HG02970 (cell line): Measurements from ENCODE around the gene SGMS1.
"Not testable (repeated sequence)": the region's sequence is repeated elsewhere in the genome, so short reads cannot be mapped to it uniquely, and the experiment has no call there.

Experiments used
- ATAC-seq: cut with Tn5 transposase; IDR thresholded peaks from one replicate; pipeline ENCODE4 v1.9.1; 2021; ENCODE audit warnings: mild to moderate bottlenecking, moderate library complexity, moderate number of reproducible peaks; ENCODE audit not compliant: unreplicated experiment, low FRiP score

Gene SGMS1

DNA sequence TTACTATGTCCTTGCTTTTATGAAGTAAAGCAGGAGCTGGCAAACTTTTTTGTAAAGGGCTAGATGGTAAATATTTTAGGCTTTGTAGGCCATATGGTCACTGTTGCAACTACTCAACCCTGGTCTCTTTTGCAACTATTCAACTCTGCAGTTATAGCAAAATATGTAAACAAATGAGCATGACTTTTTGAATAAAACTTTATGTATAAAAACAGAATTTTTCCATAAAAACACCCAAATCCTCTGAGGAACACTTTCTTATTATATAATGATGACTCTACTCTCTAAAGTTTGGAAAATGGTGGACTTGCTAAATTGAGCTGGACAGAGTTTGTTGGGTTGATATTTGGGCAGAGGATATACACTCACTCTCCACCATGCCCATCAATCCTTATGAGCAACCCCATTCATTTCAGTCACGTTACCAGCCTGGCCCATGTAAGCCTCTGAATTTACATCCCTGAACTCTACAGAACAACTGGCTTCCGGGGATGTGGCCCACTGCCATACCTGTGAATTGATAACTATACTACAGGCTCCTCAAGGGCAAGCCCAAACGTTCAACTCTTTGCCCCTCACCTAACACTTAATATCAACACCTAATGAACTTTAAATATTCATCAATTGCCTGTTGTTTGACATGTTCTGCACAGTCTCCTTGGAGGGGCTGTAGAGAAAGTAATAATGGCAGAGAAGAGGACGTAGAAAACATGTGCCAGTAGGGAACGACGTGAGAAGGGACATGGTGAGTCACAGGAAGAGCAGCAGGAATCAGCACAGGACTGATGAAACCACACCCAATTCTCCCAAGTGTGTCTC lies 37.6 kb downstream of the SGMS1 start:
- ATAC-seq = no peak

DNA sequence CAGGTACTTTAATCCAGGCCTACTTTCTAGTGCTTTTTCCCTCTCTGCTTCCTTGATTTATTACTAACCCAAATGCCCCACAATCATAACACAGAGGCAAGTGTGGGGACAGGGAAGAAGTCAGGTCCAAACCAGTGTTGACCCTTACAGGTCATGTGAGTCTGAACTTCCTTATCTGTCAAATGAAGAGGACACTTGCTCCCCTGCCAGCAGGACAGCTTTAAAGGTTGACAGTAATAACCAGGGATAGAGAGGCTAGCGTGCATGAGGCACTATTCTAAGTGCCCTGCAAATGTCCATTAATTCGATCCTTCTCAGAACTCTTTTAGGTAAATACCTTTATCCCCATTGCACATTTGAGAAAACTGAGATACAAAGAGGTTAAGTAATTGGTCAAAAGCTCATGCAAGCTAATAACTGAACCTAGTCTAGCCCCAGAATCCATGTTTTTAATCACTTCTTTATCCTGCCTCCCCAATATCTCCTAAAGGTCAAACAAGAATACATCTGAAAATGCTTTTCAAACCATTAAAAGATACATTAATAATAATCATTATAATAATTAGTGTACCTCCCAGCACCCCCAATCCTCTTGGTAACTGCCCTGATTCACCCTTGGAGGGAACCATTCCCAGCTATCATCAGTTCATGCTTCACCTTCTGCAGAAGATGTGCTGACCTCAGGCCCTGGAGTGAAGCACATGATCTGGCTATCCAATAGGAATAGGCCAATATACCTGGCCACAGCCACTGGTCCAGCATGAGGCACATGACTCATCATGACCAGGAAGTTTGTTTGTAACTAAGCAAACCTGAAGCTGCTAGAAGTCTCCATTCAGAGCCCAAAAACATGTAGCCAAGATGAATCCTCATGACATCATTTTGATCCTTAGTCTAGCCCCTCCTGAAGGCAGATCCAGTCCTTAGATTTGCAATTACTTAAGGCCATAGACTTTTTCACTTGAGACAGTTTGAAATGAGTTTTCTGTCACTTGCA lies 40.7 kb downstream of the SGMS1 start:
- no peak for ATAC-seq

- ATAC-seq = no peak
Observed at GRCh38 chr10:50582046-50582445, 41.7 kb downstream of the SGMS1 start.

DNA sequence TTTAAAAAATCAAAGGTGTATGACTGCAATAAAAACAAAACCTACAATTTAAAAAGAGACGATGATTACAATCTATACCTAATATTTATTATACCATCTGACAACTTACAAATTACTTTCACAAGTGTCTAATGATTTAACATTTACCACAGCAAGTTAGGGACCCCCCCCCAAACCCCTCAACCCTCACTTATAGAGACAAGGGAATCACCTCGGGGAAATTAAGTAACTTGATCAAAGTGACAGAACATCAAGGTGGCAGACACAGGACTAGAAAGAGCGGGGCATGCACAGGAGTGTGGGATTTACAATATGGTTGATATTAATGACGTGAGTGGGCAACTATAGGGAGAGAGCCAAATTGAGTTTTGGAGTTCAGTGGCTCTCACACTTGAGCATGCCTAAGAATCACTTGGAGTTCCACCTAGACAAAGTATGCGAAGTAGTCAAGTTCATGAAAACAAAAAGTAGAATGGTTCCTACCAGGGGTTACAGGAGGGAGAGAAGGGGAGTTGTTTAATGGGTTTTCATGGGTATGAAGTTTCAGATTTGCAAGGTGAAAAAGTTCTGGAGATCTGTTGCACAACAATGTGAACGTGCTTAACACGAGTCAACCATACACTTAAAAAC lies 43.4 kb downstream of the SGMS1 start:
- ATAC-seq = no peak

GRCh38 chr10:50579491-50580261 lies 44.1 kb downstream of the SGMS1 start:
- no peak for ATAC-seq

- no peak for ATAC-seq
Observed at GRCh38 chr10:50578949-50579348, 44.8 kb downstream of the SGMS1 start.

- ATAC-seq = no peak
Observed at GRCh38 chr10:50577681-50578350, 45.9 kb downstream of the SGMS1 start.

DNA sequence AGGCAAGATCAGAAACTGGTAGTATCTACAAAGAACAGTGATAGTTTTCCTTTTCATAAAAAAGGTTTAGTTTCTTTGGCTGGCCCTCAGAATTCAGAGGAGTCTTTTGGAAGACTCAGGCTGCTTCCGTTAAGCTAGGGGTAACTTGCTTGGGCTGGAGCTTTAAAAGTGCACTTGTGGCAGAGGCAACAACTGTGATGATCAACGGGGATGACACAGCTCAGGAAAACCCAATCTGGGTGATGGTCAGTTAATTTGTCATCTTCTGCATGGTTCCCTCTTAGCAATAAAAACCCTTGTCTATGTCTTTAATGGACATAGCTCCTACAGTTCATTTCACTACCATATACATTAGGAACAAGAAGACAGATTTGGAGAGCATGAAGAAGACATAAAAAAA lies 46.7 kb downstream of the SGMS1 start:
- no peak for ATAC-seq

GRCh38 chr10:50576245-50576815 lies 47.4 kb downstream of the SGMS1 start:
- ATAC-seq = no peak

DNA sequence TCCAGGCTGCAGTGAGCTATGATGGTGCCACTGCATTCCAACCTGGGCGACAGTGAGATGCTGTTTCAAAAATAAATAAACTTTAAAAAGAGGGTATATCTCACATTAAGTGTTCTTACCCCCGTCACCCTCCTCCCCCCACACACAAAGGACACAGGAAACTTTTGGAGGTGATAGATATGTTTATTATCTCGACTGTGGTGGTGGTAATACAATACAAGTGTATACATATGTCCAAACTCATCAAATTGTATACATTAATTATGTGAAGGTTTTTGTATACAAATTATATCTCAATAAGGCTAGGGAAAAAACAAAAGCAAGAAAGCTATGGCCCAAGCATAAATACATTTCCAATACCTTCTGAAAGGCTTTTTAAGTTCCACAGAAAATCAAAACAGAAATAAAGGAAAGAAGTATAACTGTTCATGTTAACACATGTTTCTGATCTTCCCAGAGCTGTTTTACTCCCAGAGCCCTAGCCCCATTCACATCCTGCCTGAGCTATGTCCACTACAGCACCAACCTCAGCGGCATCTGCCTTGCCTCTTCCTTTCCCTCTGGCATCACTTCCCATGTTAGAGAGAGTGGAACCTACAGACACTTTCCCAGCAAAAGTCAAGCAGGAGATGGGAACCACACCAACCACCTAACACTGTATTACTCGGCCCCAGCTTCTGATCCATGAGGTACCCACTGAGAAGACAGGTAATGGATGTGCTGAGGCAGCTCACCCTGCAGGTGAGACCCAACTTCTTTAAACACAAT lies 48.1 kb downstream of the SGMS1 start:
- ATAC-seq = no peak

DNA sequence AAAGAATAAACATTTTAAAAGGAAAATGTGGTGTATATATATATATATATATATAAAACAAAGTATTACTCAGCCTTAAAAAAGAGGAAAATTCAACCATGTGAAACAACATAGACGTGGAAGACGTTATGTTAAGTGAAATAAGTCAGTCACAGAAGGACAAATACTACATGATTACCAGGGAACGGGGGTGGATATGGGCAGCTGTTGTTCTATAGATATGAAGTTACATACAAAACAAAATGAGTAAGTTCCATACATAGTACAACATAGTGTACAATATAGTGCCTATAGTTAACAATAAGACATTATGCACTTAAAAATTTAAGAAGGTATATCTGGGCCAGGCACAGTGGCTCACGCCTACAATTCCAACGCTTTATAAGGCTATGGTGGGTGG lies 48.8 kb downstream of the SGMS1 start:
- no peak for ATAC-seq

DNA sequence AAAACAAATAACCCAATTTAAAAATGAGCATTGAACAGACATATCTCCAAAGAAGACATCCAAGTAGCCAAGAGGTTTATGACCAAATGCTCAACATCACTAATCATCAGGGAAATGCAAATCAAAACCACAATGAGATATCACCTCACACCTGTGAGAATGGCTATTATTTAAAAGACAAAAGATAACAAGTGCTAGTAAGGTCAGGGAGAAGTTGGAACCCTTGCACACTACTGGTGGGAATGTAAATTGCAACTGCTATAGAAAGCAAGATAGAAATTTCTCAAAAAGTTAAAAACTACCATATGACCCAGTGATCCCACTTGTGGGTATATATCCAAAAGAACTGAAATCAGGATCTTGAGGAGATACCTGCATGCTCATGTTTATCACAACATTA lies 49.5 kb downstream of the SGMS1 start:
- ATAC-seq = no peak

GRCh38 chr10:50572017-50572491 lies 51.7 kb downstream of the SGMS1 start:
- no peak for ATAC-seq

DNA sequence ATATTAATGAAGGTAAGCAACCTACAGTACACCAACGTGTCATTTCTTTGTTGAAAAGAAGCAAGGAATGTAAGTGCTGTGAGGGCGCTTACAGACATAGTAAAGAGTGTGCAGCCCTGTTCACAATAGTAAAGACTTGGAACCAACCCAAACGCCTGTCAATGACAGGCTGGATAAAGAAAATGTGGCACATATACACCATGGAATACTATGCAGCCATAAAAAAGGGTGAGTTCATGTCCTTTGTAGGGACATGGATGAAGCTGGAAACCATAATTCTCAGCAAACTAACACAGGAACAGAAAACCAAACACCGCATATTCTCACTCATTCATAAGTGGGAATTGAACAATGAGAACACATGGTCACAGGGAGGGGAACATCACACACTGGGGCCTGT lies 55.0 kb downstream of the SGMS1 start:
- ATAC-seq = not testable (repeated sequence)

- ATAC-seq = no peak
Observed at GRCh38 chr10:50567384-50567783, 56.4 kb downstream of the SGMS1 start.

- ATAC-seq = no peak
Observed at GRCh38 chr10:50566150-50566549, 57.6 kb downstream of the SGMS1 start.

DNA sequence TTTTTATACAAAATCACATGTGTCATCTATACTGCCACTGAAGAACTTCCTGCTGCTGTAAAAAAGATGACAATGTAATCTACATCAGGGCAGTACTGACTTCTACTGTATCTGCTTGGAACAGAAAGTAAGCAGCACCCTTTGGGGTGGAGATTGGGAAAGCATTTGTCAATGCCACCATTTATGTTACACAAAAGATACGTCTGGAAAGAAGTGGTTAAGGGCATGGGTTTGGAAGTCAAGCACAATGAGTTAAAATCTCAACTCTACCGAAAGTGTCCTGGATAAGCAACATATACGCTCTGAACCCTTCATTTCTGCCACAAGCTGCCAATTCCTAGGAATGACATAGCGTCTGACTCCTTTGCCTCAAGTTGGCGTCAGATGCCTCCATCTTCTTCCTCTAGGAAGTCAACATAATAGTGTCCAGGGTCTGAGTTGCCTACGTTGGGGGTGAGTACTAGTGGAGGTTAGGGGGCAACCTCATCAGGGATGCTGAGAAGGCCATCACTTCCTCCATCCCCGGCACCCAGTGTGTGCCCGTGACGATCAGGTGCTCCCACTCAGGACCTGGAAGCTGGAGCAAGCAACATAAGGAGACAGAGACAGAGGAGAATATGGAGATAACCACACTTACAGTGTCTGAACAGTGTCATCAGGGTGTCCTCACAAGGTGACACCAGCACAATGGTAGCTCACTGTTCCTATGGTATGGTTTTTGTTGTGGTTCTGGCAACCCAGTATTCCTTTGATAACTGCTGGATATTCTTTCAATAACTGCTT lies 58.3 kb downstream of the SGMS1 start:
- ATAC-seq = no peak

DNA sequence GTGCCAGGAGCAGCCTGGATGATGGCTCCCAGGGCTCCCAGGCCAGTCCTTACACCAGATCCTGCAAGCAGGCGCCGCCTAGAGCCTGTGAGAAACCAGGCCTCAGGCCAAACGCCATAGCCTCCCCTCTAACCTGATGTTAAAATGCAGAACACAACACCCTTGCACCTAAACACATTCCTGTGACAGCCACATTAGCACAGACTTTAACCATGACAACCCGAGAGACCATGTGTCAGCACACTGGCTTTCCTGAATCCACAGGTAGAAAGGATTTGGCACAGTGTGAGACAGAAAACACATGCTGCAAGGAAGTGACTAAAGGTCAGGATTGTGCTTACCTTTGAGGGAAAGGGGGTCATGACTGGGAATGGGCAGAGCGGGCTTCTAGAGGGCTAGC lies 59.9 kb downstream of the SGMS1 start:
- ATAC-seq = no peak
